GM23248 (cell line): Measurements from ENCODE around the gene CDKL5.

Source experiments
- EZH2 ChIP-seq: fragments of 200-600 bp; sonication (generic); IDR thresholded peaks from 2 replicates; pipeline ENCODE4 v1.6.1; 2018; ENCODE audit warnings: antibody characterized with exemption, mild to moderate bottlenecking; ENCODE audit not compliant: insufficient read depth, poor library complexity, severe bottlenecking
- EZH2phosphoT487 ChIP-seq: fragments of 200-600 bp; sonication (generic); IDR thresholded peaks from 2 replicates; pipeline ENCODE4 v1.6.1; 2018; ENCODE audit warnings: antibody characterized with exemption, moderate library complexity, mild to moderate bottlenecking, low read depth; ENCODE audit not compliant: insufficient read depth

DNA sequence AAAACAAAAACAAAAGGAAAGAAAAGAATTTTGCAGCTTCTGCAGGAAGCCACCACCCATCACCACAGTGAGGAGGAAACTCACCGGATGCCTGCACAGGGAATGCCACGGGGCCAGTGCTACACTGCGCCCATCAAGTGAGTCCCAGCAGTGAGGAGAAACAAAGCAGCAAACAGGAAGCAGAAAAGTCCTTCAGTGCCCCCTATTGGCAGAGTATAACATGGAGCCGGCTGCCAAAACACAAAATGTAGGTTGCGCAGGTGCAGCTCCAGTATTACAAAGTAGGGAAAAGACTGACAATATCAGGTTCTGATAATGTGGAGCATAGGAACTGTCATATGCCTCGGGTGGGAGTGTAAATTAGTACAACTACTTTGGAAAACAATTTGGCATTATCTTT lies 47.6 kb upstream of the CDKL5 start:
- TF ChIP-seq EZH2 (no peak), EZH2phosphoT487 (no peak)
